SH-SY5Y (cell line): ENCODE data around the gene TRUB2.
A peak's percentile ranks its signal among the peaks of the same experiment; 100 is the strongest.

Source experiments
- GATA2 ChIP-seq: IDR thresholded peaks from 2 replicates; pipeline ENCODE4 v1.6.1; 2011; ENCODE audit warnings: mild to moderate bottlenecking, low read depth, low read length
- GATA3 ChIP-seq: IDR thresholded peaks from 2 replicates; pipeline ENCODE4 v1.6.1; 2011; ENCODE audit warnings: low read depth, mild to moderate bottlenecking, low read length, moderate library complexity

Gene TRUB2

DNA sequence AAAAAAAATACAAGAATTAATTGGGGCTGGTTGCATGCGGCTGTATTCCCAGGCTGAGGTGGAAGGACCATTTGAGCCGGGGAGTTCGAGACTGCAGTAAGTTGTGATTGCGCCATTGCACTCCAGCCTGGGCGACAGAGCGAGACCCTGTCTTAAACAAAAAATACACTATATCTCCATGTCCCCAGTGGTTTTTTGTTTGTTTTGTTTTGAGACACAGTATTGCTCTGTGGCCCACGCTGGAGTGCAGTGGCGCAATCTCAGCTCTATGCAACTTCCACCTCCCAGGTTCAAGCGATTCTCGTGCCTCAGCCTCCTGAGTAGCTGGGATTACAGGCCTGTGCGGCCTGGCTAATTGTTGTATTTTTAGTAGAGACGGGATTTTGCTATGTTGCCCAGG lies 1.5 kb upstream of the TRUB2 start:
- TF ChIP-seq GATA3, result no peak

DNA sequence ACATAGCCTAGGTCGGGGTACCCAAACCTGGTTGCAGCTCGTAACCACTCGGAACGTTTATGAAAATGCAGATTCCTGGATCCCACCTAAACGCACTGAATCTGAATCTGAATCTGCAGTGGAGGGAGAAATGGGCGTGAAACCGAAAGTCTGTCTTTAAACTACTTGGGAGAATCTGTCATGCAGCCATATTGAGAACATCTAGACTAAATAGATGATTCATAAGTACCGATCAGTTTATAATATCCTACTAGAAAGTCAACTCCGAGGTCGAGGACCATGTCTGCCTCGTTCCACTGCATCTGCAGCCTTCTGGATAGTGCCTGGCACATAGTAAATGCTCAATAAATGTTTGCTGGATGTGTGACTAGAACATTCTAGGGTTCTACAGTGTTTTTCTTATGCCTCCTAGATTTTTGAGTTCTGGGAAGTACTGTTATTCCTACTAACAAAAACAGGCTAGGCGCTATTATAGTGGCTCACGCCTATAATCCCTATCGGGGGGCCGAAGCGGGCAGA lies 1.0 kb upstream of the TRUB2 start:
- TF ChIP-seq GATA3 (no peak), GATA2 (no peak)

DNA sequence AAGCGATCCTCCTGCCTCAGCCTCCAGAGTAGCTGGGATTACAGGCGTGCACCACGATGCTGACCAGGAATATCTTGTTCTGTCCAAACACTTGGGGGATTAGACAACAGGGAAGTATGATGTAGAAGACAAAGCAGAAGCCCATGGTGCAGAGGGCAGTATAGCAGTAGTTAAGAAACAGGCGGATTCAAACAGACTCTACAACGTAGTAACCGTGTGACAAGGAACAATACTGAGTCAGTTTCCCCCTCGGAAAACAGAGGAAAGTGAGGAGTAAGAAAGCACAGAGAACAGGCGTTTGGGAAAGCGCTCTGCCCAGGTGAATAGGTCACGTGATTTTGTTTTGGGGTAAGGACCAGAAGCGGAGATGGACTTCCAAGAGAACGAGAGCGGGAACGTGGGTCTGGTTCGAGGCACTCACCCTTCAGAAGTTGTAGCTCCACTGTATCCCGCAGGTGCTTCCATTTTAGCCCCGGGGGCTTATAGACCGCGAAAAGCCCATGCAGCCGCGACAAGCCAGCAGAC lies 306 bp downstream of the TRUB2 start:
- TF ChIP-seq GATA2 (no peak), GATA3 (no peak)

DNA sequence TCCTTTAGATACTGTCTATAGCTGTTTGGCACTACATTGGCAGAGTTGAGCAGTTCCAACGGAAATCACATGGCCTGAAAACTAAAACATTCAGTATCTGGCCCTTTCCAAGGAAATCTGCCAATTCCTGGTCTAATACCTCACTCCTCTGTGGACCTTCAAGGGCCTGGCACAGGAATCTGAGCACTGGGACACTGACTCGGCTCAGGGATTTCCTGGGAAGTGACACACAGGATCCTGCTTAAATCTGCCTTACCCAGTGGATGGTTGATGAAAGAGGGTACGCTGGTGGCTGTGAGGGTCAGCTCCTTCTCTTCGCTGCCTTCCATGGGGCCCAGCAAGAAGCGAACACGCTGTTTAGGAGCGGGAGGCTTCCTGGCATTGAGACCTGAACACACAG lies 904 bp downstream of the TRUB2 start:
- TF ChIP-seq GATA2 (no peak), GATA3 (no peak)

DNA sequence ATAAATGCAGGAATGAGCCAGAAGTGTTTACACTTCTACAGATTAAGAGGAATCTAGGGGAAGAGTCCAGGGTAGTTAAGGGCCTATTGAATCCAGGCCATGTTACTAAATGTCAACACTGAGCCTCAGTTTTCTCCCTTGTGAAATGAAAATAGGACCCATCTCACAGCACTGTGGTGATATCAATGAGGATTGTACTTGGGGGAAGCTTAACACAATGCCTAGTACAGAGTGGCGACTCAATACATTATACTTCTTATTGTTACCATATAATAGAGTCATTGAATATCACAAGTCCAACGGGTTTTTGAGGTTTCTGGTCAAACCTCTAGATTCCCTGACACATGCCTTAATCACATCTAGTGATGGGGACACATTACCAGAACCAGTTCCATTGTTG lies 4.6 kb downstream of the TRUB2 start:
- no peak for TF ChIP-seq GATA3

DNA sequence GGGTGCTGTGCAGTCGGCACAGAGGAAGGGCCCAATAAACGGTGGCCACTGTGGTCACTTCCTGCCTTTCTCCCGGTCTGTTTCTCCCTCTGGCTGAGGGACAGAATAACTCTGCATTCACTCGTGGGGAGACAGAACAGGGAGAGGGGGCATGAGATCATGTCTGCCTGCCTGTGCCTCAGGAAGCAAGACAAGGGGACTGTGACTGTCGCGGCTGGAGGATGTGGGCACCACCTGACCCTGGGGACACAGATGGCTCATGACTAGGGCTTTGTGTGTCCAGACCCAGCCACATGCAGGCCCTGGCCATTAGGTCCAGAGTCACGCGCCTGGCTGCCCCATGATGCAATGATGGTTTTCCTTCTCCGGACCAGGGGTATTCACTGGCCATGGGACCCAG lies 5.8 kb downstream of the TRUB2 start:
- TF ChIP-seq GATA3, result no peak

DNA sequence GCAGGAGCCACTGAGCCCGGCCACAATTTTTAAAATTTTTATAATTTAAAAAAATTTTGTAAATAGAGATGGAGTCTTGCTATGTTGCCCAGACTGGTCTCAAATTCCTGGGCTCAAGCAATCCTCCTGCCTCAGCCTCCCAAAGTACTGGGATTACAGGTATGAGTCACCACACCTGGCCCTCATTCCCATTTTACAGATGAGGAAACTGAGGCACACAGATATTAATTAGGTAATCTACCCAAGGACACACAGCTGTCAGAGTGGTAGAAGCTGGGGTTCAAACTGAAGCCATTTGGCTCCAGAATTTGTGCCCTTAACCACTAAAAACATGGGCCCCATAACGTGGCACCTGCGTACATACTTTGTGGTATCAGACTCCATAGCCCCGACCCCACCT lies 7.5 kb downstream of the TRUB2 start:
- TF ChIP-seq GATA3 (no peak), GATA2 (no peak)

DNA sequence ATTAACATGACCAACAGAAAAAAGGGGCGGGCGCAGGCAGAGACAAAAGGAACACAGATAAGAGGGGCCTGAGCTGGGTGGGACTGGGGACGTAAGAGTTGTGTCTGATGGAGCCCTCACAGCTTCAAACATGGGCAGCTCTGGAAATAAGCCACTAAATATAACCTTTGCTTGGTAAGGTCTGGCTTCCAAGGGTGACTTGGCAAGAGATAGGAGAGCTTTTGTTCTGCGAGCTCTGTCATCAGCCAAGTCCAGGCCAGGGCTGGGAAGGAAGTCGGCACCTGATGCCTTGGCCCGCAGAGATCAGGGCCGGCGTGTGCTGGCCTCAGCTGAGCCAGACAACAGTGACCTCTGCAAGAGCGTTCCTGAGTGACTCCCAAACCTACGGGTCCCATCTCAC lies 11.8 kb downstream of the TRUB2 start:
- TF ChIP-seq GATA3, result no peak
- TF ChIP-seq GATA2, result no peak

DNA sequence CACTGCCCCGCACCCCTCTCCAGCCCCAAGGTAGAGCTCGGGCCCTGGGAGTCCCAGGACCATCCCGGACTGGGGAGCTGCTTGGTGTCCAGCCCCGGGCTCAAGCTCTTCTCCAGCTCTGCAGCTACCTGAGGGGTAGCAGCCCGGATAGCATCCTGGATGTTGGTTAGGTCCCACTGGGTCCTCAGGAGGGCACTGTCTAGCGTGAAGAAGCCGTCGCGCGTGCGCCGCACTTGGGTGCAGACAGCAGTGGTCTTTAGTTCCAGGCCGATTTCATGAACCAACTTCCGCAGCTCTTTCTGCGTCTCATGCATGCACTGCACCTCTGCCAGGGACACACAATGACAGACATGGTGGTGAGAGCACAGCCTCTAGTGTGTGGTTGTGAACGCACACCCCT lies 12.7 kb downstream of the TRUB2 start:
- no peak for TF ChIP-seq GATA3
- TF ChIP-seq GATA2, result no peak

DNA sequence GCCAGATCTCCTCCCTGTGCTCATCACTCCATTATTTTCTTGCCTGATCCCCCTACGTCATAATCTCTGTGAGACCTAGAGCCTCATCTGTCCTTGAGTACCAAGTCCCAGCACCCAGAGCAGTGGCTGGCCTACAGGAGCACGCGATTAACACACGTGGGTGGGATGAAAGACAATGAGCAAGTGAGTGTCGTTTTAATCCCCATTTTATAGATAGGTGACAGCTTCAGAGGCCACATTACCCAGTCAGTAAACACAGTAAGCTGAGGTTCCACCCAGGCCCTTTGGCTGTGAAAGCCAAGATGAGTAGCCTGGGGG lies 17.3 kb downstream of the TRUB2 start:
- TF ChIP-seq GATA3 (no peak), GATA2 (no peak)

DNA sequence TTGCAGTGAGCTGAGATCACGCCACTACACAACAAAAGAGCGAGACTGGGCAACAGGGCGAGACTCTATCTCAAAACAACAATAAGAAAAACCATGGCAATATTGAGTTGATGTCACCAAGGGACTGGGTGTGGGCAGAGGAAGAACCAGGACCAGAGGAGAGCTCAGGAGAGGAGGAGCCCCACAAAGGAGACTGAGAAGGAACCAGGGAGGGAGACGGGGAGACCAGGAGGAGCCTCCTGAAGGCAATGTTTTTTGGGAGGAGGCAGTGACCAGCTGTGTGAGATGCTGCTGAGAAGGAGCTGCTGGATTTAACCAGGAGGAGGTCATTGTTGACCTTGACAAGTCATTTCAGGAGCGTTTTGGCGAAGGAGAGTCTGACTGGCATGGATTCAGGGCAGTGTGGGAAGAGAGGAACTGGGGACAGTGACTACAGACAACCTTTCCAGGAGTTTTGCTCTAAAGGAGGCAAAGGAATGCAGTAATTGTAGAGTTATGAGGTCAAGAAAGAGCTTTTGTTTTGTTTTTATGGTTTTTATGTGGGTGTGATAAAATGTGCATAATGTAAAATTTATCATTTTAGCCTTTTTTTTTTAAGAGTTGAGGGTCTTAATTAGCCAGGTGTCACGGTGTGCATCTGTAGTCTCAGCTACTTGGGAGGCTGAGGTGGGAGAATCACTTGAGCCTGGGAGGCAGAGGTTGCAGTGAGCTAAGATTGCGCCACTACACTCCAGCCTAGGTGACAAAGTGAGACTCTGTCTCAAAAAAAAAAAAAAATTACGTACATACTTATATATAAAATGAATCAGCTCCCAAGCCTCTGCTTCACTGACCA lies 17.9 kb downstream of the TRUB2 start:
- TF ChIP-seq GATA3 (no peak), GATA2 (no peak)

DNA sequence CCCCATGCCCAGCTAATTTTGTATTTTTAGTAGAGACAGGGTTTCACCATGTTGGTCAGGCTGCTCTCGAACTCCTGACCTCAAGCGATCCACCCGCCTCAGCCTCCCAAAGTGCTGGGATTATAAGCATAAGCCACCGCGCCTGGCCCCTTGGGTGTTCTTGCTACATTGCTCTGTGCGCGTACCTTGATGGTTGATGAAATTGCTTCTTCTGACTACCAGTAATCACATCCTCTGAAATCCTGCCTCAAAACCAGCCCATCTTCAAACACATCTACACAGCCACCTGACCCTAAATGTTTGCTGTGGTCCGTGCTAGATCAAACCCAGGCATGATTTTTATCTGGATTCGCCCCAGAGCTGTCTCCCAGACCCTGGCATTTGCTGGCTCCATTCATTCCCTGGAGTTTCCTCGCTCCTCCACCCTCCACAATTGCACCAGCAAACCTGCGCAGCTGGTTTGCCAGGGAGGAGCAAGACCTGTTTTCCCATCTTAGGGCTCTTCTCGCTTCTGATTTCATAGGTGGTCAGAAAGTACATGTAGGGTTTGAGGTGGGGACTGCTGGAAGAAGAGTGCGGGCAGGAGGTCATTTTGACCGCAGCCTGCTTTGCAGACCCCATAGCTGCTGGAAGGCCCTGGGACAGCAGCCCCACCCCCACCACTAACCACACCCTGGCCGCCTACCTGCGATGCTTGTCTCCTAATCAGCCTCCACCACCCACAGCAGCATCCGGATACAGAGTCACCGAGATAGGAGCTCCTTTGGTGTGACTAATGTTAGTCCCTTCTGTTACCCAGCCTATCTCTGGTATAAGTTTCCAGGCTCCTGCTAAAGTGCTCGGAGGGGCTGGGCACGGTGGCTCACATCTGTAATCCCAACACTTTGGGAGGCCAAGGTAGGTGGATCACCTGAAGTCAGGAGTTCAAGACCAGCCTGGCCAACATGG lies 23.4 kb downstream of the TRUB2 start:
- peak; percentile 87 for TF ChIP-seq GATA2
- no peak for TF ChIP-seq GATA3

DNA sequence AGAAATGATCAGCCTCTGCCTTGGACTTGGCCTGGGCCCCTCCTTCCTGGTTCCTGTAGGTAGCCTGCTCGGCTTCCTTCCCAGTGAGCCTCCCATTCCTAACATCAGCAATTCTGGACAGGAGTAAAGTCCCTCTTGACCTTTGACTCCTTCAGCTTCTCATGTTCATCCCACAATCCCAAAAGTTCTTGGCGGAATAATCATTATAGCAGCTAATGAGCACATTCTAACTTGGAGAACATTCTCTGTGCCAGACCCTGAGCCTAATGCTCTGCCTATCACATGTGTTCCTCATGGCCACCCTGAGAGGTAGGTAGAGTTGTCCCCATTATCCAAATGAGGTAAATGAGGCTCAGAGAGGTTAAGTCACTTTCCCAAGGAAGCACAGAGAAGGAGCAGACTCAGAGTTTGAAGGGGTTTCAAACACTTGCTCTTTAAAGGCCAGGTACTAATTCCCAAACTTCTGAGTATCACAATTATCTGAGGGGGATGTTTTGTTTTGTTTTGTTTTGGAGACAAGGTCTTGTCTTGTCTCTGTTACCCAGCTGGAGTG lies 24.9 kb downstream of the TRUB2 start:
- no peak for TF ChIP-seq GATA2
- TF ChIP-seq GATA3, result no peak
